Stimulated activated CD8-positive, alpha-beta memory T cell treated with anti-CD3 and anti-CD28 coated beads, Interleukin-12 subunit alpha, Interleukin-12 subunit beta, amount 100 ng/mL, for 1 hour (primary cell): ENCODE data around the gene BPIFB1.

ENCODE experiments used
- DNase-seq: peaks from one replicate; pipeline ENCODE4 v3.0.0-alpha.2; 2020; ENCODE audit warnings: low read depth

The BPIFB1 gene

GRCh38 chr20:33328157-33329137, 45.4 kb downstream of the BPIFB1 start:
- no peak for DNase-seq

GRCh38 chr20:33332905-33333456, 50.0 kb downstream of the BPIFB1 start:
- no peak for DNase-seq

- DNase-seq = no peak
Measured at GRCh38 chr20:33333616-33334015, 50.6 kb downstream of the BPIFB1 start.

- no peak for DNase-seq
Measured at GRCh38 chr20:33334111-33334510, 51.1 kb downstream of the BPIFB1 start.

GRCh38 chr20:33336375-33336774, 53.4 kb downstream of the BPIFB1 start:
- DNase-seq = no peak

- no peak for DNase-seq
Measured at GRCh38 chr20:33337119-33337518, 54.1 kb downstream of the BPIFB1 start.

GRCh38 chr20:33337531-33338165, 54.6 kb downstream of the BPIFB1 start:
- DNase-seq = no peak

- DNase-seq = no peak
Measured at GRCh38 chr20:33338467-33339258, 55.6 kb downstream of the BPIFB1 start.

GRCh38 chr20:33339515-33340058, 56.6 kb downstream of the BPIFB1 start:
- no peak for DNase-seq

- DNase-seq = no peak
Measured at GRCh38 chr20:33343521-33343920, 60.5 kb downstream of the BPIFB1 start.

- DNase-seq = no peak
Measured at GRCh38 chr20:33345342-33345741, 62.3 kb downstream of the BPIFB1 start.

GRCh38 chr20:33348136-33348937, 65.3 kb downstream of the BPIFB1 start:
- no peak for DNase-seq

- no peak for DNase-seq
Measured at GRCh38 chr20:33349493-33349892, 66.5 kb downstream of the BPIFB1 start.

GRCh38 chr20:33351696-33352095, 68.7 kb downstream of the BPIFB1 start:
- no peak for DNase-seq

GRCh38 chr20:33352258-33353012, 69.4 kb downstream of the BPIFB1 start:
- no peak for DNase-seq

GRCh38 chr20:33353013-33353402, 70.0 kb downstream of the BPIFB1 start:
- no peak for DNase-seq
